NK-92 (cell line): Measurements from ENCODE around the gene KCNAB2.

Source experiments
- DNase-seq: peaks from one replicate; lab custom pipeline; 2025; ENCODE audit not compliant: unreplicated experiment; lab: John Stamatoyannopoulos, UW

The KCNAB2 gene

DNA sequence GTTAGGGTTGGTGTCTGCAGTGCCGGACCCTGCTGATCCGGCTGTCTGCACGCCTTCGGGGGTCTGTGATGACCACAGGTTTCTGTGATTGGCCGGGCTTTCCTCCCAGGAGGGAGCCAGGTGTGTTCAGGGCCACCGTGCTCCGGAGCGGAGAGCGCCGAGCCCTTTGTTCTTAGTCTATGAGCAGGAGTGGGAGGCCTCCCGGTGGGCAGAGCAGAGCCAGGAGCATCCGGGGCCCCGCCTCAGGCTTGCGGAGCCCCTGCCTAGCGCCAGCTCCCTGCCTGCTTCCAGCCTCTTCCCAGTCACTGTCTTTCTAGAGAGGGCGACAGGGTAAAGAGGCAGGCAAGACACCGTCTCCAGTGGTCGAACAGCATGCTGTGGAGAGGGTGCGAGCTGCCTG is 31.8 kb downstream of the KCNAB2 start:
- DNase-seq, result no peak

- no peak for DNase-seq
Observed at GRCh38 chr1:6077919-6078318, 32.2 kb downstream of the KCNAB2 start.

- no peak for DNase-seq
Observed at GRCh38 chr1:6080469-6080868, 34.8 kb downstream of the KCNAB2 start.

DNA sequence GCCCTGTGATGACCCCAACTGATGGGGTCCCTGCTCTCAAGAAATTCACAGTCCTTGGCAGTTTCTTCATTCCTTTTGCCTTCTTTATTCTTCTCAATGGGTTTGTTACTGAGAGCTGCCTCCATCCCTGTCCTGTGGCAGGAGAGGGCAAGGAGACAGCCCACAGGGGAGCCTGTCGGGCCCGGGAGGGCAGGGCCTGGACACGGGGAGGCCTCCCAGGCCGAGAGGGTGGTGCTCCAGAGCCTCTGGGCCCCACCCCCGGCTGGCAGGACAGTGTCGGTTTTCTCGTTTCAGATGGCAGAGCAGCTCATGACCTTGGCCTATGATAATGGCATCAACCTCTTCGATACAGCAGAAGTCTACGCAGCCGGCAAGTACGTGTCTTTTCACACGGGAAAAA is 36.2 kb downstream of the KCNAB2 start:
- DNase-seq, result no peak

- no peak for DNase-seq
Observed at GRCh38 chr1:6082430-6082971, 36.8 kb downstream of the KCNAB2 start.

GRCh38 chr1:6083385-6083784 is 37.7 kb downstream of the KCNAB2 start:
- no peak for DNase-seq

DNA sequence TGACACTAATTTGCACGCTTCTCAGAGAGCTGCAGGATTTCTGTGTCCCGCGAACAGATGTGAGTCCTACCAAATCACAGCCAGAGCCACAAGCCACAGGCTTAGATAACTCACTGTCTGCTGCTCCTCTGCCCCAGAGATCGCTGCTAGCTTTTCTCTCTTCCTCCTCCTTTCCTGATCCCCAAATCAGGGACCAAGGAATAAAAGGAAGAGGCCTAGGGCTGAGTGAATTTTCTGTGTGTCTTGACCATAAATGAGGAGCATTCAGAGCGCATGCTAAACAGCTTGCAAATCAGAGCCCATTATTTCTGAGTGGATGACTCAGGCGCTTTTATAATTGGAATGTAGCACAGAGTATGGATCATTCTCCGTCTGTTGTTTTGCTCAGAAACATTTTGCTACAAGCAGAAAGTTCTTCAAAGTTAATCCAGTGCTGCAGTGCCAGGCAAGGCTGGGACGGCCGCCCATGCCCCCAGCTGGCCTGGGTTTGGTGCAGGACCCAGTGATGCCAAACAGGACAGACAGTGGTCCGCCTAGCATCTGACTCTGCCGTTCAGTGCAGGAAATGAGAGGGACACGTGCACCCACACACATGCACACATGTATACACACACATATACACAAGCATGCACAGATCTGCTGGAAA is 38.2 kb downstream of the KCNAB2 start:
- DNase-seq, result no peak

DNA sequence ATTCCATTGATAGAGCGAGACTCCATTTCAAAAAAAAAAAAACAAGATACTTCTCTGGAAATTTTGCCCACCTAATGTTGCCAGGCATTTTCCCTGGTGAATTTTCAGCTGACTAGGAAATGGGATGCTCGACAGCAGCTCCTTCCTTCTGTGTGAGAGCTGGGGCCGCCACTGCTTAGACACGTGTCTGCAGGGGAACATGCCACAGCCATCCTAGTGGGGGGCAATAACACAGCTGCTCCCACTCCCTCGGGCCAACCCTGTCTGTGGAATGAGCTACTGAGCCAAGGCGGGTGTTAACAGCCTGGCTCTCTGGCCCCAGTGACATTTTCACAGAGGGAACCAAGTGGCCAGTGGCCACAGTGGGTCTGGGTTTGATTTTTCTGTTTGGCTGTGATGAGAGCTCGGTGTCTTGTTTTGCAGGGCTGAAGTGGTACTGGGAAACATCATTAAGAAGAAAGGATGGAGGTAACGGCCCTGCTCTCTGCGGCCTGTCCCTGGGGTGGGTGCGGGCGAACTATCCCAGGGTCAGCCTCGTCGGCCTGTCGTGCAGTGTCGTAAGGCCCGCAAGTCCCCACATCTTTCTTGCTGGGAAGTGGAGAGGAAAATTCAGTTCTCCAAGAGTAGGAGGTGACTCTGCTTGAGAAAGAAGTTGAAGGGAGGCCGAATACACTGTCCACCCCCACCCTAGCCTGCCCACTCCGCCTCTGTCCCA is 39.2 kb downstream of the KCNAB2 start:
- no peak for DNase-seq

- DNase-seq, result no peak
Observed at GRCh38 chr1:6085666-6086065, 40.0 kb downstream of the KCNAB2 start.

- no peak for DNase-seq
Observed at GRCh38 chr1:6086358-6086757, 40.7 kb downstream of the KCNAB2 start.

DNA sequence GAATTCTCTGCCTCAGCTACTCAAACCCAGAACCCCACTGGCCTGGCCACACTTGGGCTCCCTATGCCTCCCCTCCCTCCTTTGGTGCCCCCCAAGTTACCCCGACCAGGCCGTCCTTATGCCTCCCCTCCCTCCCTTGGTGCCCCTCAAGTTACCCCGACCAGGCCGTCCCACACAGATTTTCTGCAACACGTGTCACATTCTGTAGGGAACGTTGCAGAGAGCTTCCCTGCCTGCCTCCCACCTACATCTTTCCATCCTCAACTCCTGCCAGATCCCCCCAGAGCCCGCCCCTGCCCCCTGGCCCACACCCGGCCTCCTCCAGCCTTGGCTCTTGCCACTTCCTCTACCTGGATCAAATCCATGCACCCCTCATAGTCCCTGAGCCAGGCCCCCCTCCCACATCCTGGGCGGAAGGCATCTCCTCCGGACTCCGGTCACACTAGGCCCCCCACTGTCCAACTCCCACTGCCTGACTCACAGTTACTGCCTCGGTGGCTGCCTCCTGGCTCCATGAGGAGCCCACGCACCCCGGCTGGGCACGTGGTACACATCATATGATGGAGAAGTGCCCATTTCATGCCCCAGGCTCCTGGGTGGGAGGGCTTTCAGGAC is 41.2 kb downstream of the KCNAB2 start:
- DNase-seq, result no peak

DNA sequence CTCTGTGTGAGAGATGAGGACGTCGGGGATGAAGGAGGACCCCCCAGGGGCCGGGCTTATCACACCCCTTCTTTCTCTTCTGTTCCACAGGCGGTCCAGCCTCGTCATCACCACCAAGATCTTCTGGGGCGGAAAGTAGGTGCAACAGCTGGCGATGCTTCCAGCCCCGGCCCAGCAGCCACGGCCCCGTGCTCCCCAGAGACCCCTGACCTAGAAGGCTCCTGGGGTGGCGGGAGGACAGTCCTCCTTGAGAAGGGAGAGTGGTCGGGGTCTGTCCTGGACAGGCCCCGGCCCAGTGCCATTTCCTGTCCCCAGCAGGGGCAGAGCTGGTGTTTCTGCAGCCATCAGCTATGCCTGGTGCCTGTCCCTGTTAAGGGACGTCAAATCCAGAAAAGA is 41.7 kb downstream of the KCNAB2 start:
- DNase-seq, result no peak

DNA sequence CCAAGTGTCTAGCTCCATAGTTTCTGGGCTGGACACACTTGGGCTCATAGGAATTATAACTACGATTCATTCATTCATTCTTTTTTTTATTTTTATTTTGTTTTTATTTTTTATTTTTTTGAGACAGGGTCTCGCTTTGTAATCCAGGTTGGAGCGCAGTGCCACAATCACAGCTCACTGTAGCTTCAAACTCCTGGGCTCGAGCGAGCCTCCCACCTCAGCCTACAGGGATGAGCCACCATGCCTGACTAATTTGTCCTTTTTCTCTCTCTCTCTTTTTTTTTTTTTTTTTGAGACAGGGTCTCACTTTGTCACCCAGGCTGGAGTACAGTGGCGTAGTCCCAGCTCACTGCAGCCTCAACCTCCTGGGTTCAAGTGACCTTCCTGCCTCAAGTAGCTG is 42.3 kb downstream of the KCNAB2 start:
- no peak for DNase-seq

DNA sequence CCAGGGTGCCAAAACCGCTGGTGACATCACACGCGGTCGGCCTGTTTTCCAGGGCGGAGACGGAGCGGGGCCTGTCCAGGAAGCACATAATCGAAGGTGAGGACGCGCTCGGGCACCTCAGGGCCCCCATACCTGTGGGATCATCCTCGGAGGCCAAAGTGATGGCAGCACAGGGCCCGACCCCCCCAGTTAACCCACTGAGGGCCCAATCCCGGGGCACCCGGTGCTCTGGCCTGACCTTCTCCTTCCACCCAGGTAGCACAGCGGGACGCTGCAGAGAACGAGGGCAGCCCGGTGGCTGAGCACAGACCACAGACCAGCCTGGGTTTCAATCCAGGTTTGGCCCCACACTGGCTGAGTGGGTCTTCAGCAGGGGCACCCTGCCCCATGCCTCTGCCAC is 43.3 kb downstream of the KCNAB2 start:
- DNase-seq, result no peak

DNA sequence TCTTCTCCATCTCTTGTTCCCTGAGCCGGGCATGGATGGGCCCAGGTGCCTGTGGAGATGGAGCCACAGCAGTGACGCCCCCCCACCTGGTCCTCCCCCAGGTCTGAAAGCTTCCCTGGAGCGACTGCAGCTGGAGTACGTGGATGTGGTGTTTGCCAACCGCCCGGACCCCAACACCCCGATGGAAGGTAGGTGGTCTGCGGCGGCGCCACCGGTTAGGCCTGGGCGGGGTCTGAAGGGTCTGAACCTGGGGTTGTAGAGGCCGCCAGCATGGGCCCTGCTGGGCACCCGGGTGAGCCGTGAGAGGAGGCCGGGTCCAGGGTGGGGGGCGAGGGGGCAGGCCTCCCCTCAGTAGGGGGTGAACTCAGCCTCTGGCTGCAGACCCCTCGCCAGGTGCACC is 44.6 kb downstream of the KCNAB2 start:
- no peak for DNase-seq

DNA sequence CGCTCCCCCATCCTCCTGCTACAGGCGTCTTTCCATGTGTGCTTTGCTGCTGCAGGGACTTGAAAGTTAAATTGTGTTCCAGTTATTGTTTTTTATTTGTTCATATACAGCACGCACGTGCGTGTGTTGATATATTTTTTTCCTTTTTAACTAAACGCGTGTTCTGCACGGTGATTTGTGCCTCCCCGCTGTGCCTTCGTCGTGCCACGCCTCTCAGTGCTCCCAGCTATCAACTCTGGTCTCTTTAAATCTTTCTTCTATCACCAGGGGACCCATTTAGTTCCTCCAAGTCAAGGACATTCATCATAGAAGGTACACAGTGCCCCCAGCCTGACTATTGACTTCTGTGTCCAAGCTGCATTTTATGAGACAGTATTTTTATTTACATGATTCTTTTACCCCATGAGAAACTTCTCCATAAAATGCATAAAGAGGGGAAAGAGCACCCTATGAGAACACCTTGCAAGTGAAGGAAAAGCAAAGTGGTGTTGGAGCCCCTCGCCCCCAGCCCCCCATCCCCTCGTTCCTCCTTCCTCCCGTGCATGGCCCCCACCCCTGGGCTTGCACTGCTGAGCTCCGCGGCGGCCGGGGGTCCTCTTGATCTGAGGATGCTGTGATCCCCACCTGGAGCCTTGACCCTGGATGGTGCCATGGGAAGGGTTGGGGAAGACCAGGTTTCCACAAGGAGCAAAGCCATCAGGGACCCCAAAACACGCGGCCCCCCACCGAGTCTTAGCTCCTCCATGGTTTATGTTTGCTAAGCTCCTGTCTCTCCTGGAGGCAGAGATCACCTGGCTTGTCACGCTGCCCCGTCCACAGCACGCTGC is 45.5 kb downstream of the KCNAB2 start:
- DNase-seq, result no peak

DNA sequence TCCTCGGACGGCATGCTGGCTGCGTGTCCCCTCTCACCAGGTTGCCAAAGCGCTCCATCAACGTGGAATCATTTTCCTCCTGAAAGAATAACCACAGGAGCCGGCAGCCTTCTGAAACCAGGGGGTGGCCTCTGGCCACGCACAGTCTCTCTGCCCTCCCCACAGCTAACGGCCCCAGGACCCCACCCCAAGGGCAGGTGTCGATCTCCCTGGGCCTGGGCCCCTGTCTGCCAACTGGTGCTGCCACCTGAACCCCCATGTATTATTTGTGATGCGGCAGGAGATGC is 46.1 kb downstream of the KCNAB2 start:
- DNase-seq, result no peak

- no peak for DNase-seq
Observed at GRCh38 chr1:6092211-6092610, 46.5 kb downstream of the KCNAB2 start.

DNA sequence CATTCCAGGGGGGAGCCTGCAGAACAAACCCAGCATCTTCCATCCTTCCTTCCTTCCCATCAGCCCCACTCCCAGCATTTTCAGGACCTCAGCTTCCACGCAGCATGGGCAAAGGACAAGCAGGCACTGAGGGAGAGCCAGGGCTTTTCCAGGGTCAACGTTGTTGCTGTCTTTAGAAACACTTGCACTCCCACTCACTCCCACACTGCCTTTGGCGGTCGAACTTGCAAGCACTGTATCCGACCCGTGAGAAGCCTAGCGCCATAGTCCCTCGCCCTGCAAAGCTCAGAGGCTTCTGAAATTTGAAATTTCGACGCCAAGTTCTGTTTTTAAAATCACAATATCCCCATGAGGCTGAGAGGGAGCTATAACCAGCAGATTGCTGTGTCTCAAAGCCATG is 47.4 kb downstream of the KCNAB2 start:
- DNase-seq, result no peak

DNA sequence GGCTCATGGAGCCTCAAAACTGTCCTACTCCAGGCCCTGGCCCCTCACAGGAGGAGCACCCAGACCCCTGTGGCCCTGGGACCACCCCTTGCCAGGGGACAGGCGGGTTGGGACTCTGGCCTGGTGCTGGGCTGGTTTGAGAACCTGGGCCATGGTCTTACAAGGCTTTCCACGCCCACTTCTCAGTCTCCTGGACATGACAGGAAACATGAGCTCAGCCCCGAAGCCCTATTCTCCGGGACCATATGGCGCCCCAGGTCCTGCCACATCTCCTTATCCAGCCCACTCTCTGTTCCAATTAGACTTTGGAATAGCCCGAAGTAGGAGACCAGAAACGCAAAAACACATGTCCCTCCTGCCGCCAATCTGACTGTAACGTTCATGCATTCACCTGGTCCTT is 47.9 kb downstream of the KCNAB2 start:
- DNase-seq, result no peak

DNA sequence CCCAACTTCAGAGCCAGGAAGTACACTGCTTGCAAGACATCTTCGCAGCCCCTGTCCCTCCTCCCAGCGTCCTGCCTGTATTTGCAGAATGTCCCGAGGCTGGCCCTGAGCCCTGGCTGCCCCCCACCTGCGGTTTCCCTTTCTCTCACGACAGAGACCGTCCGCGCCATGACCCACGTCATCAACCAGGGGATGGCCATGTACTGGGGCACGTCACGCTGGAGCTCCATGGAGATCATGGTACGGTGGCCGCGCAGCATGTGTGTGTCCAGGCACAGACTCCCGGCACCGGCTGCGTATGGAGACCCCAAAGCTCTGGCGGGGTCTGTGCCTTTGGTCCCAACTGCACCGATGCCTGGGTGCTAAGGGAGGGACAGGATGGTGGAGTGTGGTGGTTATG is 48.6 kb downstream of the KCNAB2 start:
- no peak for DNase-seq
